AG10803 (cell line): ENCODE results near the gene BACH2.

Source experiments
- DNase-seq: peaks from one replicate; pipeline ENCODE4 v3.0.0; 2010; ENCODE audit warnings: low read depth
- H3K4me3 ChIP-seq: 2 replicates; pipeline ENCODE4 v1.5.1; 2011; ENCODE audit warnings: mild to moderate bottlenecking, low read length, control low read depth
- CTCF ChIP-seq: conservative IDR thresholded peaks from 2 replicates; pipeline ENCODE4 v1.5.1; 2011; ENCODE audit warnings: mild to moderate bottlenecking, low read length, control low read depth, inconsistent platforms

Gene BACH2

GRCh38 chr6:90274451-90275030 lies 22.1 kb downstream of the BACH2 start:
- no peak for TF ChIP-seq CTCF

GRCh38 chr6:90273863-90274262 lies 22.8 kb downstream of the BACH2 start:
- no peak overlapping the region for H3K4me3 ChIP-seq
- no peak for DNase-seq
- no peak for TF ChIP-seq CTCF

More at GRCh38 chr6:90274451-90275030, 22.1 kb downstream of the BACH2 start:
- H3K4me3 ChIP-seq: no peak overlapping the region
- DNase-seq: no peak

GRCh38 chr6:90272895-90273294 lies 23.7 kb downstream of the BACH2 start:
- DNase-seq: no peak
- TF ChIP-seq CTCF: no peak
- H3K4me3 ChIP-seq: no peak overlapping the region

GRCh38 chr6:90271831-90272230 lies 24.8 kb downstream of the BACH2 start:
- no peak for DNase-seq
- H3K4me3 ChIP-seq: no peak overlapping the region
- no peak for TF ChIP-seq CTCF

- TF ChIP-seq CTCF: no peak
- DNase-seq: no peak
- H3K4me3 ChIP-seq: no peak overlapping the region
These were observed 27.3 kb downstream of the BACH2 start for GRCh38 chr6:90269334-90269733.

- H3K4me3 ChIP-seq: no peak overlapping the region
- DNase-seq: no peak
- TF ChIP-seq CTCF: no peak
These were observed 28.5 kb downstream of the BACH2 start for GRCh38 chr6:90268178-90268577.

GRCh38 chr6:90266905-90267621 lies 29.6 kb downstream of the BACH2 start:
- H3K4me3 ChIP-seq: no peak overlapping the region
- no peak for TF ChIP-seq CTCF
- no peak for DNase-seq
